Prostate gland (tissue), 2 donors: Measurements from ENCODE around the gene MRGPRD. TPM values are rescaled to one million over a fixed set of nuclear protein-coding genes. Genes with fewer than 3 reads are reported as not detected.

Experiments used
- DNase-seq: peaks from one replicate; pipeline ENCODE4 v3.0.0-alpha.2; 2019; ENCODE audit warnings: low spot score
- H3K27ac ChIP-seq, 2 donors: fragments of 200-600 bp; sonication (generic); 2 replicates each; pipeline ENCODE4 v1.5.1; 2017 to 2019
- H3K27me3 ChIP-seq: fragments of 200-600 bp; sonication (generic); replicated peaks from 2 replicates; pipeline ENCODE4 v1.5.1; 2019; ENCODE audit not compliant: insufficient read depth
- H3K36me3 ChIP-seq, 2 donors: fragments of 200-600 bp; sonication (generic); 1 replicate in 1 of 2; 2 replicates in 1 of 2; pipeline versions ENCODE4 v1.5.1 to v1.8.1; 2017 to 2019
- H3K4me1 ChIP-seq: fragments of 200-600 bp; sonication (generic); replicated peaks from 2 replicates; pipeline ENCODE4 v1.5.1; 2019
- H3K4me3 ChIP-seq, 2 donors: fragments of 200-600 bp; sonication (generic); 2 replicates each; pipeline ENCODE4 v1.5.1; 2017 to 2019
- H3K9me3 ChIP-seq: fragments of 200-600 bp; sonication (generic); 2 replicates; pipeline ENCODE4 v1.5.1; 2017
- CTCF ChIP-seq, 4 experiments: fragments of 200-600 bp in 2 of 4; fragments of 450-650 bp in 2 of 4; sonication (generic) in 2 of 4; IDR thresholded peaks; 1 replicate in 3 of 4; 2 replicates in 1 of 4; pipeline ENCODE4 v1.5.1; 2016 to 2019; ENCODE audit warnings: antibody characterized with exemption in 4 of 4, mild to moderate bottlenecking in 2 of 4, moderate library complexity in 2 of 4
- POLR2A ChIP-seq: fragments of 450-650 bp; IDR thresholded peaks from one replicate; pipeline ENCODE4 v1.6.1; 2016; ENCODE audit warnings: antibody characterized with exemption, mild to moderate bottlenecking
- POLR2AphosphoS5 ChIP-seq: sonication (generic); formaldehyde crosslinking; IDR thresholded peaks from one replicate; pipeline ENCODE4 v1.6.1; 2017; ENCODE audit warnings: antibody characterized with exemption
- WGBS: methylation state at CpG from one replicate; pipeline ENCODE4 v1.1.5; 2018; 5-methylcytosine and 5-hydroxymethylcytosine counted together
- intact Hi-C: fragments of 100-400 bp; cut with DNase I; formaldehyde crosslinking; loops from one replicate; pipeline ENCODE4 v1.14.2; 2022
- total RNA-seq, 2 donors: library from RNA; depleted of rRNA; stranded (reverse); fragments of >200 nt; gene quantifications; one replicate each; pipeline ENCODE4 v1.1.0, GENCODE V29; 2016

MRGPRD gene
- total RNA-seq, 2 donors from 2014 or later, result not detected

GRCh38 chr11:68950762-68951161 is 30.0 kb downstream of the MRGPRD start:
- 80% methylated on average over 9 of the region's 9 CpGs for WGBS
- intact Hi-C loops, result no loop called here
- no peak for TF ChIP-seq POLR2AphosphoS5
- TF ChIP-seq POLR2A, result no peak
- no peak for TF ChIP-seq CTCF (IDR thresholded peaks at IDR 0.05)
- no peaks in the 10 kb centered on the region for H3K4me1 ChIP-seq
- no peaks in the 10 kb centered on the region for H3K36me3 ChIP-seq
- no peak overlapping the region for H3K4me3 ChIP-seq
- H3K9me3 ChIP-seq, result no peaks in the 10 kb centered on the region
- H3K27ac ChIP-seq, result no peak overlapping the region
- H3K27me3 ChIP-seq, result no peaks in the 10 kb centered on the region
- no peak for DNase-seq

GRCh38 chr11:68950270-68950669 is 30.5 kb downstream of the MRGPRD start:
- Histone ChIP-seq H3K27me3 (no peaks in the 10 kb centered on the region), H3K4me3 (no peak overlapping the region), H3K4me1 (no peaks in the 10 kb centered on the region), H3K9me3 (no peaks in the 10 kb centered on the region), H3K36me3 (no peaks in the 10 kb centered on the region), H3K27ac (no peak overlapping the region)
- WGBS, result 81% methylated on average over 5 of the region's 5 CpGs
- intact Hi-C loops, result no loop called here
- TF ChIP-seq POLR2A (no peak), CTCF (IDR thresholded peaks at IDR 0.05) (no peak), POLR2AphosphoS5 (no peak)
- no peak for DNase-seq

- H3K9me3 ChIP-seq, result no peaks in the 10 kb centered on the region
- no peak for DNase-seq
- H3K27ac ChIP-seq, result no peak overlapping the region
- H3K4me1 ChIP-seq, result no peaks in the 10 kb centered on the region
- no peak overlapping the region for H3K4me3 ChIP-seq
- intact Hi-C loops, result no loop called here
- 89% methylated on average over 17 of the region's 17 CpGs for WGBS
- no peaks in the 10 kb centered on the region for H3K27me3 ChIP-seq
- TF ChIP-seq CTCF (IDR thresholded peaks at IDR 0.05) (no peak), POLR2A (no peak), POLR2AphosphoS5 (no peak)
- H3K36me3 ChIP-seq, result no peaks in the 10 kb centered on the region
Observed at GRCh38 chr11:68948935-68949334, 31.9 kb downstream of the MRGPRD start.

GRCh38 chr11:68948496-68948895 is 32.3 kb downstream of the MRGPRD start:
- Histone ChIP-seq H3K4me3 (no peak overlapping the region), H3K27ac (no peak overlapping the region), H3K36me3 (no peaks in the 10 kb centered on the region), H3K4me1 (no peaks in the 10 kb centered on the region), H3K9me3 (no peaks in the 10 kb centered on the region), H3K27me3 (no peaks in the 10 kb centered on the region)
- WGBS, result 62% methylated on average over 2 of the region's 2 CpGs
- intact Hi-C loops, result no loop called here
- no peak for DNase-seq
- TF ChIP-seq CTCF (IDR thresholded peaks at IDR 0.05) (no peak), POLR2A (no peak), POLR2AphosphoS5 (no peak)

GRCh38 chr11:68947151-68947550 is 33.6 kb downstream of the MRGPRD start:
- DNase-seq, result no peak
- Histone ChIP-seq H3K27ac (no peak overlapping the region), H3K36me3 (no peaks in the 10 kb centered on the region), H3K27me3 (no peaks in the 10 kb centered on the region), H3K4me1 (no peaks in the 10 kb centered on the region), H3K4me3 (no peak overlapping the region), H3K9me3 (no peaks in the 10 kb centered on the region)
- TF ChIP-seq POLR2AphosphoS5, result no peak
- WGBS, result 75% methylated on average over 11 of the region's 11 CpGs
- intact Hi-C loops, result no loop called here
